MM.1S (cell line): Measurements from ENCODE around the gene UTS2.

ENCODE experiments used
- EZH2 ChIP-seq: fragments of 300-600 bp; sonication (generic); optimal IDR thresholded peaks from 2 replicates; pipeline ENCODE3; 2017; ENCODE audit warnings: low read depth, mild to moderate bottlenecking, antibody characterized with exemption, low read length, mixed read lengths
- TF ChIP-seq, protein P1 (sequence below): fragments of 300-600 bp; sonication (generic); IDR thresholded peaks from 2 replicates; pipeline ENCODE4 v1.5.1; 2016; ENCODE audit warnings: antibody characterized with exemption, low read length, mixed read lengths

DNA sequence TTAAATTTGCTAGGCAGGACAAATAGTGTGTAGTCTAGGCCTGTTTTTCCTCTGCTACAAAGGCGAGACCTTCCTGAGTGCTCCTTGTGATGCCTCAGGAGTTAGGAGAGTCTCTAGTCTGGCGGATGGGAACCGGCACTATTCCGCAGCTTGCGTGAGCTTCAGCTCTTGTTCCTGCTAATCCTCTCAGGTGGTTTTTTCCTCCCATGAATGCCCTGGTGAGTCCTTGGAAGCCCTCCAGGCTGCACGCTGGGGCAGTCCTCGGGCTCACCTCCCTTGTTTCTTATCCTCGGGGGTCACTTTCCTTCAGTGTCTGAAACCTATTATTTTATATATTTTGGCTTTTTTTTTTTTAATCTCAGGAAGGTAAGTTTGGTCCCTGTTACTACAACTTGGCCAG, 28.2 kb downstream of the UTS2 start:
- TF ChIP-seq, protein P1, sequence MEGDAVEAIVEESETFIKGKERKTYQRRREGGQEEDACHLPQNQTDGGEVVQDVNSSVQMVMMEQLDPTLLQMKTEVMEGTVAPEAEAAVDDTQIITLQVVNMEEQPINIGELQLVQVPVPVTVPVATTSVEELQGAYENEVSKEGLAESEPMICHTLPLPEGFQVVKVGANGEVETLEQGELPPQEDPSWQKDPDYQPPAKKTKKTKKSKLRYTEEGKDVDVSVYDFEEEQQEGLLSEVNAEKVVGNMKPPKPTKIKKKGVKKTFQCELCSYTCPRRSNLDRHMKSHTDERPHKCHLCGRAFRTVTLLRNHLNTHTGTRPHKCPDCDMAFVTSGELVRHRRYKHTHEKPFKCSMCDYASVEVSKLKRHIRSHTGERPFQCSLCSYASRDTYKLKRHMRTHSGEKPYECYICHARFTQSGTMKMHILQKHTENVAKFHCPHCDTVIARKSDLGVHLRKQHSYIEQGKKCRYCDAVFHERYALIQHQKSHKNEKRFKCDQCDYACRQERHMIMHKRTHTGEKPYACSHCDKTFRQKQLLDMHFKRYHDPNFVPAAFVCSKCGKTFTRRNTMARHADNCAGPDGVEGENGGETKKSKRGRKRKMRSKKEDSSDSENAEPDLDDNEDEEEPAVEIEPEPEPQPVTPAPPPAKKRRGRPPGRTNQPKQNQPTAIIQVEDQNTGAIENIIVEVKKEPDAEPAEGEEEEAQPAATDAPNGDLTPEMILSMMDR: no peak
- TF ChIP-seq EZH2: no peak
